HepG2 (cell line): Measurements from ENCODE around the gene NME9. TPM values are rescaled to one million over a fixed set of nuclear protein-coding genes. Genes with fewer than 3 reads are reported as not detected.

ENCODE experiments used
- ATAC-seq: fragments of 200-7000 bp; cut with Tn5 transposase; 3 replicates; pipeline ENCODE4 v1.9.1; 2020; ENCODE audit warnings: mild to moderate bottlenecking, moderate library complexity
- BruUV-seq: library from RNA; stranded (reverse); fragments of 400-500 nt; replicated peaks from 2 replicates; lab custom pipeline; 2021; lab: Mats Ljungman, UMichigan
- CTCF ChIA-PET: fragments of 300-600 bp; formaldehyde crosslinking; extraction: SDS; loops from one replicate; lab custom pipeline; 2021; ENCODE audit warnings: low total read pairs, inconsistent platforms, low intra/inter-chr PET ratio; lab: Yijun Ruan, JAX
- POLR2A ChIA-PET: fragments of 350-600 bp; sonication (Branson Sonifier 250); formaldehyde crosslinking; loops from one replicate; lab custom pipeline; 2020; ENCODE audit warnings: antibody characterized with exemption, inconsistent platforms; lab: Yijun Ruan, JAX
- DNase-seq: peaks from one replicate; pipeline ENCODE4 v3.0.0-alpha.2; 2015; ENCODE audit warnings: low spot score
- FAIRE-seq: peaks from 3 replicates; lab custom pipeline; 2011; peaks lifted over from hg19 to GRCh38; lab: Jason Lieb, UNC
- H2AFZ ChIP-seq: one replicate; pipeline ENCODE4 v1.6.1; 2011; ENCODE audit warnings: low read length, inconsistent platforms
- H3K27ac ChIP-seq: fragments of 300-600 bp; 3 replicates; pipeline ENCODE4 v1.8.0; 2011; ENCODE audit warnings: mixed run types, mild to moderate bottlenecking, mixed read lengths, low read length, inconsistent platforms; ENCODE audit not compliant: insufficient read depth; ENCODE audit errors: extremely low read length
- H3K27me3 ChIP-seq, 2 experiments: fragments of 200-600 bp in 1 of 2; 2 replicates in 1 of 2; 3 replicates in 1 of 2; pipeline versions ENCODE4 v1.6.0 to v1.8.0; 2011; ENCODE audit warnings: low read length in 2 of 2, mild to moderate bottlenecking in 2 of 2, moderate library complexity in 2 of 2, inconsistent platforms in 1 of 2; ENCODE audit not compliant: insufficient read depth in 2 of 2, control insufficient read depth in 1 of 2
- H3K36me3 ChIP-seq, 2 experiments: fragments of 200-600 bp in 1 of 2; replicated peaks in 1 of 2; 2 replicates in 1 of 2; 3 replicates in 1 of 2; pipeline versions ENCODE4 v1.5.1 to v1.8.0; 2011; ENCODE audit warnings: low read length in 2 of 2, inconsistent platforms in 1 of 2; ENCODE audit not compliant: insufficient read depth in 2 of 2, control insufficient read depth in 1 of 2
- H3K4me1 ChIP-seq: 2 replicates; pipeline ENCODE4 v1.5.1; 2012; ENCODE audit warnings: low read length, inconsistent platforms; ENCODE audit not compliant: insufficient read depth
- H3K4me2 ChIP-seq: 2 replicates; pipeline ENCODE4 v1.6.0; 2011; ENCODE audit warnings: low read depth, low read length, inconsistent platforms
- H3K4me3 ChIP-seq, 3 experiments: fragments of 200-600 bp in 1 of 3; sonication (generic), shearing (Covaris generic) in 1 of 3; replicated peaks in 1 of 3; 2 replicates each; pipeline ENCODE4 v1.5.1; 2011 to 2016; ENCODE audit warnings: low read length in 3 of 3, inconsistent platforms in 2 of 3, low read depth in 2 of 3, mild to moderate bottlenecking in 2 of 3, control low read depth in 1 of 3, mixed read lengths in 1 of 3; ENCODE audit not compliant: insufficient read depth in 1 of 3
- H3K79me2 ChIP-seq: one replicate; pipeline ENCODE4 v1.6.1; 2011; ENCODE audit warnings: low read length, inconsistent platforms; ENCODE audit not compliant: insufficient read depth
- H3K9ac ChIP-seq: 2 replicates; pipeline ENCODE4 v1.6.0; 2011; ENCODE audit warnings: mild to moderate bottlenecking, low read depth, low read length, inconsistent platforms; ENCODE audit not compliant: insufficient read depth
- H3K9me3 ChIP-seq: 2 replicates; pipeline ENCODE4 v1.5.1; 2012; ENCODE audit warnings: mild to moderate bottlenecking, low read length
- H4K20me1 ChIP-seq: 2 replicates; pipeline ENCODE4 v1.6.0; 2011; ENCODE audit warnings: inconsistent platforms, mild to moderate bottlenecking, low read length, moderate library complexity; ENCODE audit not compliant: insufficient read depth
- ESRRA ChIP-seq: sonication (generic); formaldehyde crosslinking; IDR thresholded peaks from 2 replicates; pipeline ENCODE4 v1.5.1; 2020; ENCODE audit warnings: mild to moderate bottlenecking, low read depth, missing genetic modification reagents
- KDM5B ChIP-seq: sonication (generic); formaldehyde crosslinking; IDR thresholded peaks from 2 replicates; pipeline ENCODE4 v1.4.0; 2020; ENCODE audit warnings: missing genetic modification reagents, mild to moderate bottlenecking, borderline replicate concordance
- KLF16 ChIP-seq, 2 experiments: sonication (generic) in 1 of 2; formaldehyde crosslinking in 1 of 2; IDR thresholded peaks; 2 replicates each; pipeline versions ENCODE4 v1.6.1 to v1.8.0; 2016 to 2023; ENCODE audit warnings: missing genetic modification reagents in 2 of 2, missing compliant biosample characterization in 1 of 2
- MATR3 ChIP-seq: sonication (generic); formaldehyde crosslinking; IDR thresholded peaks from 2 replicates; pipeline ENCODE4 v1.4.0; 2020; ENCODE audit warnings: missing genetic modification reagents
- MED1 ChIP-seq: sonication (generic); formaldehyde crosslinking; IDR thresholded peaks from 2 replicates; pipeline ENCODE4 v1.4.0; 2020; ENCODE audit warnings: missing genetic modification reagents
- MXI1 ChIP-seq: IDR thresholded peaks from 3 replicates; pipeline ENCODE4 v1.6.1; 2012; ENCODE audit warnings: low read depth, low read length, inconsistent platforms, borderline replicate concordance
- PRPF4 ChIP-seq: fragments of 200-400 bp; formaldehyde crosslinking; IDR thresholded peaks from 2 replicates; pipeline ENCODE4 v1.6.1; 2016; ENCODE audit warnings: low read length, low read depth; ENCODE audit not compliant: poor library complexity, severe bottlenecking
- ZMAT5 ChIP-seq: sonication (generic); formaldehyde crosslinking; IDR thresholded peaks from 2 replicates; pipeline ENCODE4 v1.5.0; 2020; ENCODE audit warnings: mild to moderate bottlenecking, low read depth, missing genetic modification reagents, borderline replicate concordance
- ZNF235 ChIP-seq: sonication (generic); formaldehyde crosslinking; IDR thresholded peaks from 2 replicates; pipeline ENCODE4 v1.8.1; 2023; ENCODE audit warnings: mild to moderate bottlenecking, missing genetic modification reagents, borderline replicate concordance
- ZNF276 ChIP-seq: sonication (generic); formaldehyde crosslinking; IDR thresholded peaks from 2 replicates; pipeline ENCODE4 v1.4.0; 2020; ENCODE audit warnings: mild to moderate bottlenecking, low read depth, missing genetic modification reagents
- ZNF546 ChIP-seq: sonication (generic); formaldehyde crosslinking; conservative IDR thresholded peaks from 2 replicates; pipeline ENCODE4 v1.8.1; 2023; ENCODE audit warnings: mild to moderate bottlenecking, missing genetic modification reagents
- ZNF710 ChIP-seq: sonication (generic); formaldehyde crosslinking; IDR thresholded peaks from 2 replicates; pipeline ENCODE4 v1.5.0; 2020; ENCODE audit warnings: mild to moderate bottlenecking, missing genetic modification reagents, borderline replicate concordance
- WGBS: methylation state at CpG from one replicate; pipeline ENCODE4 v1.1.6; 2017; ENCODE audit warnings: low lambda C conversion rate; 5-methylcytosine and 5-hydroxymethylcytosine counted together
- in situ Hi-C: cut with HindIII; loops from 2 replicates; pipeline ENCODE4 v1.10.0; 2017; ENCODE audit warnings: low pct_unique_long_range_greater_than_20kb; ENCODE audit not compliant: extremely low pct_ligation_motif_present
- intact Hi-C: fragments of 100-400 bp; cut with micrococcal nuclease; formaldehyde crosslinking; loops from one replicate; pipeline ENCODE4 v1.10.0; 2022; ENCODE audit not compliant: unreplicated experiment
- polyA plus RNA-seq, 8 experiments: library from polyadenylated mRNA; depleted of rRNA in 3 of 8; stranded (reverse) in 7 of 8; unstranded in 1 of 8; fragments of >200 nt; fragmentation: Illumina TruSeq in 4 of 8; extraction: Trizol in 4 of 8; gene quantifications; 2 replicates each; pipeline versions ENCODE4 v1.2.1 to v1.2.3, GENCODE V29; 2011 to 2016; ENCODE audit warnings: low read depth in 4 of 8, missing spikeins in 1 of 8, mixed read lengths in 1 of 8; ENCODE audit not compliant: insufficient read depth in 1 of 8
- total RNA-seq, 5 experiments: library from RNA; depleted of rRNA; stranded (reverse); fragments of >200 nt; fragmentation: Illumina TruSeq; extraction: Trizol; gene quantifications; 2 replicates each; pipeline ENCODE4 v1.2.3, GENCODE V29; 2016; ENCODE audit warnings: low read depth in 1 of 5
- TF ChIP-seq, protein P1 (sequence below): sonication (generic); formaldehyde crosslinking; IDR thresholded peaks from 2 replicates; pipeline ENCODE4 v1.5.0; 2020; ENCODE audit warnings: mild to moderate bottlenecking, missing genetic modification reagents

NME9 gene
- total and polyA plus RNA-seq, 2 of the 13 experiments (the other 11 are each of a cell fraction or from before 2014, with no cell fraction given) = not detected

- Histone ChIP-seq H3K4me3 (no peak overlapping the region), H3K79me2 (no peaks in the 10 kb centered on the region), H3K27ac (no peak overlapping the region), H3K27me3 (no peaks in the 10 kb centered on the region), H3K9ac (no peak overlapping the region), H3K36me3 (no peaks in the 10 kb centered on the region), H4K20me1 (no peaks in the 10 kb centered on the region), H2AFZ (no peak overlapping the region), H3K4me1 (peaks cover under 1% of the 10 kb centered on the region), H3K9me3 (no peaks in the 10 kb centered on the region), H3K4me2 (no peak overlapping the region)
- ATAC-seq = no peak
- CTCF ChIA-PET = no interaction called here
- intact Hi-C loops (no loop called here), in situ Hi-C loops (no loop called here)
- POLR2A ChIA-PET = no interaction called here
- TF ChIP-seq PRPF4 (no peak), ZMAT5 (no peak), MXI1 (no peak), MED1 (CRISPR knock-in tag) (no peak), ESRRA (CRISPR knock-in tag) (no peak), KLF16 (CRISPR knock-in tag; IDR thresholded peaks at IDR 0.05) (no peak), MATR3 (CRISPR knock-in tag) (no peak), ZNF235 (CRISPR knock-in tag) (no peak), ZNF710 (CRISPR knock-in tag) (no peak), ZNF546 (CRISPR knock-in tag) (no peak), KDM5B (CRISPR knock-in tag) (no peak), ZNF276 (CRISPR knock-in tag) (no peak)
- TF ChIP-seq, protein P1, sequence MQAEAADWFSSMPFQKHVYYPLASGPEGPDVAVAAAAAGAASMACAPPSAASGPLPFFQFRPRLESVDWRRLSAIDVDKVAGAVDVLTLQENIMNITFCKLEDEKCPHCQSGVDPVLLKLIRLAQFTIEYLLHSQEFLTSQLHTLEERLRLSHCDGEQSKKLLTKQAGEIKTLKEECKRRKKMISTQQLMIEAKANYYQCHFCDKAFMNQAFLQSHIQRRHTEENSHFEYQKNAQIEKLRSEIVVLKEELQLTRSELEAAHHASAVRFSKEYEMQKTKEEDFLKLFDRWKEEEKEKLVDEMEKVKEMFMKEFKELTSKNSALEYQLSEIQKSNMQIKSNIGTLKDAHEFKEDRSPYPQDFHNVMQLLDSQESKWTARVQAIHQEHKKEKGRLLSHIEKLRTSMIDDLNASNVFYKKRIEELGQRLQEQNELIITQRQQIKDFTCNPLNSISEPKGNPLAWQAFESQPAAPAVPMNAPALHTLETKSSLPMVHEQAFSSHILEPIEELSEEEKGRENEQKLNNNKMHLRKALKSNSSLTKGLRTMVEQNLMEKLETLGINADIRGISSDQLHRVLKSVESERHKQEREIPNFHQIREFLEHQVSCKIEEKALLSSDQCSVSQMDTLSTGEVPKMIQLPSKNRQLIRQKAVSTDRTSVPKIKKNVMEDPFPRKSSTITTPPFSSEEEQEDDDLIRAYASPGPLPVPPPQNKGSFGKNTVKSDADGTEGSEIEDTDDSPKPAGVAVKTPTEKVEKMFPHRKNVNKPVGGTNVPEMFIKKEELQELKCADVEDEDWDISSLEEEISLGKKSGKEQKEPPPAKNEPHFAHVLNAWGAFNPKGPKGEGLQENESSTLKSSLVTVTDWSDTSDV (CRISPR knock-in tag) = no peak
- 97% methylated on average over 5 of the region's 5 CpGs for WGBS
- FAIRE-seq = no peak
- no peak for DNase-seq
- BruUV-seq = no TSS peak
Measured at GRCh38 chr3:138367911-138368310, 38.3 kb upstream of the NME9 start.
